ENCODE results near the gene ZFX.

GRCh38 chrX:24232796-24233195 lies 83.3 kb downstream of the ZFX start:
- TF ChIP-seq POLR2A (IDR thresholded peaks at IDR 0.05) (no peak), EP300 (IDR thresholded peaks at IDR 0.05) (no peak)

Data from ovary (tissue), 1 donor.